ENCODE results near the gene ESD.
A peak's percentile ranks its signal among the peaks of the same experiment; 100 is the strongest.
"Not testable (repeated sequence)": the region's sequence is repeated elsewhere in the genome, so short reads cannot be mapped to it uniquely, and the experiment has no call there.

ESD gene

DNA sequence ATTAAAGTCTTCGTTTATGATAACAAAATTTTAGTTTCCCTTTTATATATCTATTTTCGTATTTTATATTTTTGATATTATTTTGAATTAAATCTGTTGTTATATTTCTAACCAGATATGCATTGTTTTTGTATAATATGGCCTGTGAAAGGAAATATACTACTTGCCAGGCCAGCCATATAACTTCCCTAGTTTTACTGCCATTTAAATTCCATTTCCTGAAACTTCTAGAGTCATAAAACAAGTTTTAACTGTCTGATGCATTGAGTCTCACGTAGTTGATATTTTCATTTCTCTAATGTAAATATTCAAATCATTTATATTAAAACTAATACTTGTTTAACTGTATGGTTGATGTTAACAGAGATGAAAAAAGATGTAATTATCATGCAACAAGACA, 13.5 kb downstream of the ESD start:
- no peak for DNase-seq

DNA sequence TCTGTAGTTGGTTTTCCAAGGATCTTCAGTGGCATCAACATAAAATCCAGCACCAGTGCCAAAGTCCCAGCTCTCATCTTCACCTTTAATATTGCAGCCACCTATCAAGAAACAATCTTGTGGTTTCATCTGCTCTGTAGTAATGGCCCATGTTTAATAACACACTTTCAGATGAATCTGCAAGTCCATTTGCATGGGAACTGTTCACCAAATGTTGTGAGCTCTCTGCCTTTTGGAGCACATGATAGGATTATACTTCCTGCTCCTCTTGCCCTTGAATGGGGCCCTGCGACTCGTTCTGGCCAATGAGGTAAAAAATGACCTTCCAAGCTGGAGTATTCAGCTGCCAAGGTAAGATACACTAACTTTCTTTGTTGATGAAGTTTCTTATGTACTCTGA, 14.3 kb downstream of the ESD start:
- peak in 1 of 2 experiments; percentile 8 for DNase-seq

DNA sequence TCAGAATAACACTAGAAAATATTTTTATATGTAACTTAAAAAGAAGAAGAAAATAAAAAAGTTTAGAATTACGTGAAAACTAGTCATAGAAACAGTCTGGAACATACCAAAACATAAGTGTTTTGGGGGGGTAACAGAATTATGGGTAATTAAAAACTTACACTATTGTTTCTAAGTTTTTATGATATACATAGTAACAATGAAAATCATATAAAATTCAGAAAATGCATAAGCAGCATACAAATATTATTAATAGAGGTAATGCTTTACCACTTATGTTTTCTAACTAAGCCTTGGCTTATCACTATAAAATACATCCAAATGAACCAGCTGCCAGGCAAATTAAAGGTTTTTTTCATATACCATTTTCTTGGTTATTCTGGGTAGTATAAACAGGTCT, 14.9 kb downstream of the ESD start:
- no peak for DNase-seq

GRCh38 chr13:46778890-46779289, 18.1 kb downstream of the ESD start:
- no peak for DNase-seq

DNA sequence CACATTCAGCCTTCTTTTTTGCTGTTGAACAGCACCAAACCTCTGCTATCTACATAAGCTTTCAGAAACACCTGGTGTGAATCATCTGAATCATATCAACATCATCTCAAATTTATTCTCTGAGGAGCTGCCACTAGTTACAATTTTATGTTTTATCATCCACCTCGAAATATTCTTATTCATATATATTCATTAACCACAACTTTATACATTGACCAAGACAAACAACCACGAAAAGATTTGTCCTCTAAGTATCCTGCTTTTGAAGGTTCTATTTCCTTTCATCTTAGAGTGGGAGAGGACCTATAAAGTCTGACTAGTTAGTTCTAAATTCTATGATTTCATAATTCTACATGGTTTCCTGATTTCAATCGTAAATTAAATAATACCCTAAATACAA, 18.9 kb downstream of the ESD start:
- no peak for DNase-seq

GRCh38 chr13:46775385-46776107, 21.4 kb downstream of the ESD start:
- DNase-seq: no peak

GRCh38 chr13:46773541-46773940, 23.4 kb downstream of the ESD start:
- DNase-seq: no peak

DNA sequence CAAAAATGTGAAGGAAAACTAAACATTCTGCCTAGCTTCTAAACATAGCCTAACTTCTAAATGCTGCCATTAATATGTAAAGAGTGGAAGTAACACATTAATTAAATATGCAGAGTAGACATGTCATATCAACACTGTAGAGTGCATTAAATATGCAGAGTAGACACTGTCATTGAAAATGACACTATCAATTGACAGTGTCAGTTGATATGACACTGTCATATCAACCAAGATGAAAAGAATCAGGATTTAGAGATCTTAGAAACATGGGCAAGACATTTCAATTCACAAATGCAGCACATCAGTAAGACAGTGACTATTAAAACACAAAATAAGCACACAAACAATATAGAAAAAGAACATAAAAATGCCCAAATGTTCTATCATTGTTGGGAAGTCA, 25.3 kb downstream of the ESD start:
- no peak for DNase-seq

GRCh38 chr13:46769925-46770324, 27.0 kb downstream of the ESD start:
- not testable (repeated sequence) for DNase-seq

GRCh38 chr13:46761866-46762265, 35.1 kb downstream of the ESD start:
- DNase-seq: no peak

GRCh38 chr13:46761174-46761573, 35.8 kb downstream of the ESD start:
- no peak for DNase-seq

DNA sequence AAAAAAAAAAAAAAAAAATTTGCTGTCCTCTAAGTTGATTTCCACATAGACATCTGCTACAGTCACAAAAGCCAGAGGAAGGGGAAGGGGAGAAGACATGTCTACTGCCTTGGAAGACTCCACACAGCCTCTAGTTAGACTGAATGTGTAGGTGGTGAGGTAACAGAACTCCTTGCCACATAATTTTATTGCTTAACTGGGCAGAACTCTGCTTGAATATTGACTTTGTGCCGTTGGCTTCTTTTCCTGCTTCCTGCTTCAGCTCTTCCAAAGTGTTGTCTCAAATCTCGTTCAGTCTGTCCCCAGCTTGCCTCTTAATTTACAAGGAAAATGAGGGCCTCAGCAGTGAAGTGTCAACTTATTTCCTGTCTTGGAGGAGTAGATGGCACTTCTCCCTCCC, 37.1 kb downstream of the ESD start:
- DNase-seq: no peak

GRCh38 chr13:46757640-46758039, 39.3 kb downstream of the ESD start:
- no peak for DNase-seq

DNA sequence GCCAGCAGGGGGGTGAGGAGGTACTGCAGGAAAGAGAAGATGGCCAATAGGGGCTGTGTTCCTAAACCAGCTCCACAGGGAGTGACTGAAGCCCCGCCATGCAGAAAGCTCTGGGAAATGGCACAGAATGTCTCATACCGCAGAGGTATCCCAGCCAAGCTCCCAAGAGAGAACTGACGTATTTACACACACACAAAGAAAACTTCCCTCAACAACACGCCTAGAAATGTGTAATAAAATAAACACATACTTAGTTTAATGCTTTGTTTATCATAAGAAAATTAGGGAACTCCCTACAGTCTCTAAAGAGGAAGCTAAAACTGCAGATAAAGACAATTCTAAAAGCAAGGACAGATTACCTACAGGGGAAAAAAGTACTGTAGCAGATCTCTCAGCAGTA, 40.0 kb downstream of the ESD start:
- no peak for DNase-seq

DNA sequence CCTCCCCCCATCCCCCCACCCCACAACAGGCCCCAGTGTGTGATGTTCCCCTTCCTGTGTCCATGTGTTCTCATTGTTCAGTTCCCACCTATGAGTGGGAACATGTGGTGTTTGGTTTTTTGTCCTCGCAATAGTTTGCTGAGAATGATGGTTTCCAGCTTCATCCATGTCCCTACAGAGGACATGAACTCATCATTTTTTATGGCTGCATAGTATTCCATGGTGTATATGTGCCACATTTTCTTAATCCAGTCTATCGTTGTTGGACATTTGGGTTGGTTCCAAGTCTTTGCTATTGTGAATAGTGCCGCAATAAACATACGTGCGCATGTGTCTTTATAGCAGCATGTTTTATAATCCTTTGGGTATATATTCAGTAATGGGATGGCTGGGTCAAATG, 41.5 kb downstream of the ESD start:
- DNase-seq: not testable (repeated sequence)

DNA sequence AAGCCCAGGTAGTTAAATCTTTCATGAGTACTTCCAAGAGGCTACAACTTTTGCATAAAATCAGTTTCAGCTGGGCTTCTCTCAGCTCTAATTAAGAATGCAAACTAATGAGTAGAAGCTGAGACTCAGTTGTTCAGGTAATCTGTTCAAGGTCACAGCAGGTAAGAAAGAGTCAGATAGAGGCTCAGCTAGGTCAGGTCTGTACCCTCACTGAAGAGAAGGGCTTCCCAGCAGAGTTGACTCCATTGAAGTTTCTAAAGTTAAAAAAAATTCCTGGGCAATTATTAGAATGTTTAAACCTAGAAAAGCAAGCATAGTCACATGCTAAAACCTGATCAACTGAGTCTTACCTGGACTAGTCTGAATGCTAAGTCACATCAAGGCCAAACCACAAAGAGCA, 42.1 kb downstream of the ESD start:
- DNase-seq: no peak

GRCh38 chr13:46753917-46754316, 43.0 kb downstream of the ESD start:
- DNase-seq: no peak

DNA sequence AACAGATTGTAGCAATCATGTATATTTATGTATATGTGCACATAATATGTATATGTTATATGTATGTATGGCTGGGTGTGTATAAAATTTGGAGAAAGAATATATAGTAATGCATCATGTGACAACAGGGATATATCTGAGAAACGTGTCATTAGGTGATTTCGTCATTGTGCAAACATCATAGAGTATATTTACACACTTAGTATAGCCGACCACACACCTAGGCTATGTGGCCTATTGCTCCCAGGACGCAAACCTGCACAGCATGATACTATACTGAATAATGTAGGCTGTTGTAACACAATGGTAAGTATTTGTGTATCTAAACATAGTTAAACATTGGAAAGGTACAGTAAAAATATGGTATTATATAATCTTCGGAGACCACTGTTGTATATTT, 43.8 kb downstream of the ESD start:
- no peak for DNase-seq

- no peak for DNase-seq
These were observed 44.9 kb downstream of the ESD start for GRCh38 chr13:46751811-46752635.

DNA sequence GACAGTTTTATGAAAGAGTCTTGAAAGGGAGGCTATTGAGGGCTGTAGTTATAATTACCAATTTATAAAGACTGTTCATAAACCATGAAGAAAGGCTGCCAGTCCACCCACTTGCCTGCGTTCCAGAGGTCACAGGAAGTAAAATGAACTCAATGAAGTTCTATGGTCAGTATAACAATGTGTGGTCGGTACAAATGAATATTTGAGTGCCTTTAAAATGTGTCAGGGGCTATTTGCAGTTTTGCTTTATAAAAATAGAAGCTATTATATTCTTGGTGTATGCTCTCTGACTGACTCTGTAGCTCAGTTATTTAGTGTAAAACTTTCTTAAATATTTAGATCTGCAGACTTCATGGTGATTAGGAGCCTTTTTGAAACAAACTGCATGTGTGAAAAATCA, 47.0 kb downstream of the ESD start:
- no peak for DNase-seq

- DNase-seq: no peak
These were observed 48.7 kb downstream of the ESD start for GRCh38 chr13:46748300-46748699.

- DNase-seq: no peak
These were observed 49.7 kb downstream of the ESD start for GRCh38 chr13:46747031-46747820.

DNA sequence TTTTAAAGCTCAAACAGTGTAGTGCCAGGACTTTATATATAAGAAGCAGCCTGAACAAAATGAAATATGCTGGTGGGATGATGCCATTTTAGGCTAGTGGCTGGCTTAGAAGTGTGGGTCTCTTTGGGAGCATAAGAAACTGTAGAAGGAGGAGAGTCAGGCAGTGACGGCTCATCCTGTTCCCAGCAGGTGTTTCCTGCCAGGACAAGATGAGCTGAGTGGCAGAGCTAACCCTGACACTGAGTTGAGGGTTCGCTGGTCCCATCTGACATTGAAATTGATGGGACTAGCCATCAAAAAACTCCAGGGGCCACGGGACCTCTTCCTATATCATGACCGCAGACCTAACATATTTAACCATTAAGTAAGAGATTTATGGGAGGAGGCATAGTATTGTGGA, 51.3 kb downstream of the ESD start:
- no peak for DNase-seq

GRCh38 chr13:46745062-46745461, 51.9 kb downstream of the ESD start:
- no peak for DNase-seq

All from NCI-H526 (cell line).